ENCODE data around the gene TSPAN3.

The TSPAN3 gene

DNA sequence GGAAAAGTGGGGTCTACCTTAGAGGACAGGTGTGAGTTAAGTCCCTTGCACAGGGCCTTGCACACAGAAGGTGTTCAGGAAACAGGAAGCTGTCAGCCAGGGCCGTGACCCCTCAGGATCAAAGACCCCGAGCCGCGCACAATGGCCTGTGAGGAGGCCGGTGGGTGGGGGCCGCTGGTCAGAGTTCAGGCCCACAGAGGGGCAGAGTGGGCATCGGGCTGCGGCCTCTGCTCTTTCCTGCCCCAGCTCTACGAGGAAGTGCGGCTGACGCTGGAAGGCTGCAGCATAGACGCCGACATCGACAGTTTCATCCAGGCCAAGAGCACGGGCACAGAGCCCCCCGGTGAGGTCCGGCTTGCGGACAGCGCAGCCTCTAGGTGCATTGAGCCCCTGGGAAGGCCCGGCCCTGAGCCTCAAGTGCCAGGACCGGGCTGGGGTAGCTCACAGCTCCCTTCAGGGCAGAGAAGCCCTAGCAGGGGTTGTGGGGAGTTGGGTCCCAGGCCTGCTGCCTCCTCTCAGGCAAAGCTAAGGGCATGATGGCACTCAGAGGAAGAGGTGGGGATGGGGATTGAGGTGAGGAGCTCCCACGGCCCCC is 38.8 kb downstream of the TSPAN3 start:
- ATAC-seq (replicated peaks) (no peak), DNase-seq (no peak)
- Mint-ChIP-seq H3K4me3 (peak overlapping the region in 1 of 2 donors; percentile 40), H3K9me3 (no peaks in the 10 kb centered on the region), H3K27me3 (no peaks in the 10 kb centered on the region), H3K36me3 (ENCODE audit: insufficient read depth) (peaks cover 48% of the 10 kb centered on the region), H3K27ac (peak overlapping the region; percentile 28 to 65), H3K4me1 (ENCODE audit: low read depth in 2 of 2) (peaks cover 11 to 16% of the 10 kb centered on the region in 2 donors)

DNA sequence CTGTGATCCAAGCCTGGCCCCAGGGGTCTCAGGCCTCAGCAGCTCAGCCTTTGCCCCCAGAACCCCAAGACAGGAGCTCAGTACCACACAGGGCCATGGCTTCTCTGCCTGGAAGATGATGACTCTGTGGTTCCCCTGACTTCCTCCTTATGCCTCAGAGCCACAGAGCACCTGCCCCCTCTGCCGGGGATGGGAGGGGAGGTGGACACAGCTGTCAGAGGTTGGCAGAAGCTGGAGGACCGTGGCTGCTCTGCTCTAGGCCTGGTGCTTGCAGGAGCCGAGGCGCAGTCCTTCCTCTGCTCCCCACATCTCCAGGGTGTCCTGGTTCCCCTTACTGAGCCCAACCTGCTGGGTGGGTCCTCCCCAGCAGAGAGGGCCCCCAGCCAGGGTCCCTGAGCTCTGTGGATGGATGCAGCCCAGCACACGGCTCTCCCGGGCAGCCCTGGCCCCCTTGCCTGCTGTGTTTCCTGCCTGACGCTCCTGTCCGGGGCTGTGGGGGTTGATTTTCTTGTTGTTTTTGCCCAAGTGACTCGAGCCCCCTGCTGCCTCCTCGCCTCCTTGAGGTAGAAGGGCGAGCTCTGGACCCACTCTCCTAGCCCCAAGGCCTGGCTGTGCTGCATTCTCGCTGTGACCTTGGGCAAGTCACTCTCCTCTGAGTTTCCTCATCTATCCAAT is 39.4 kb downstream of the TSPAN3 start:
- peak overlapping the region in 1 of 2 donors; percentile 40 for H3K4me3 Mint-ChIP-seq
- peaks cover 44% of the 10 kb centered on the region for H3K36me3 Mint-ChIP-seq (ENCODE audit: insufficient read depth)
- DNase-seq (no peak), ATAC-seq (replicated peaks) (peak; percentile 68)
- H3K9me3 Mint-ChIP-seq = no peaks in the 10 kb centered on the region
- no peaks in the 10 kb centered on the region for H3K27me3 Mint-ChIP-seq
- H3K27ac Mint-ChIP-seq = peak overlapping the region; percentile 28 to 65
- peaks cover 11 to 19% of the 10 kb centered on the region in 2 donors for H3K4me1 Mint-ChIP-seq (ENCODE audit: low read depth in 2 of 2)

DNA sequence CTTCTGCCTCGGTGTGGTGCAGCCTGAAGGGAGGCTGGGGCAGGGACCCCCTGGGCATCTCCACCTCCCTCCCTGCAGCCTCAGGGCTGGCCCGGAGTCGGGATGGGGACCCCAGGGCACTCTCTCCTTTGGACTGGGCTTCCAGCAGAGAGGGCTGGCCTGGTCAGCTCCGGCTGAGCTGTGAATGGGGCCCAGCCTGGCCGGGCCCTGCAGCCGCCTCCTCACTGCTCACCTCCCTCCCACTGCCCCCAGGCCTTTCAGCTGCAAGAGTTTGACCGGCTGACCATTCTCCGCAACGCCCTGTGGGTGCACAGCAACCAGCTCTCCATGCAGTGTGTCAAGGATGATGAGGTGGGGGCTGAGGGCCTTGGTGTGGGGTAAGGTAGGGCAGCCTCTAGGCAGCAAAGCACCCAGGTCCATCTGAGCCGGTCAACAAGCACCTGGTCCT is 40.0 kb downstream of the TSPAN3 start:
- H3K36me3 Mint-ChIP-seq (ENCODE audit: insufficient read depth) = peaks cover 47% of the 10 kb centered on the region
- H3K27ac Mint-ChIP-seq = peak overlapping the region in 1 of 2 donors; percentile 65
- ATAC-seq (replicated peaks) = no peak
- no peak for DNase-seq
- no peaks in the 10 kb centered on the region for H3K27me3 Mint-ChIP-seq
- peaks cover 14 to 19% of the 10 kb centered on the region in 2 donors for H3K4me1 Mint-ChIP-seq (ENCODE audit: low read depth in 2 of 2)
- H3K4me3 Mint-ChIP-seq = no peak overlapping the region
- H3K9me3 Mint-ChIP-seq = no peaks in the 10 kb centered on the region

DNA sequence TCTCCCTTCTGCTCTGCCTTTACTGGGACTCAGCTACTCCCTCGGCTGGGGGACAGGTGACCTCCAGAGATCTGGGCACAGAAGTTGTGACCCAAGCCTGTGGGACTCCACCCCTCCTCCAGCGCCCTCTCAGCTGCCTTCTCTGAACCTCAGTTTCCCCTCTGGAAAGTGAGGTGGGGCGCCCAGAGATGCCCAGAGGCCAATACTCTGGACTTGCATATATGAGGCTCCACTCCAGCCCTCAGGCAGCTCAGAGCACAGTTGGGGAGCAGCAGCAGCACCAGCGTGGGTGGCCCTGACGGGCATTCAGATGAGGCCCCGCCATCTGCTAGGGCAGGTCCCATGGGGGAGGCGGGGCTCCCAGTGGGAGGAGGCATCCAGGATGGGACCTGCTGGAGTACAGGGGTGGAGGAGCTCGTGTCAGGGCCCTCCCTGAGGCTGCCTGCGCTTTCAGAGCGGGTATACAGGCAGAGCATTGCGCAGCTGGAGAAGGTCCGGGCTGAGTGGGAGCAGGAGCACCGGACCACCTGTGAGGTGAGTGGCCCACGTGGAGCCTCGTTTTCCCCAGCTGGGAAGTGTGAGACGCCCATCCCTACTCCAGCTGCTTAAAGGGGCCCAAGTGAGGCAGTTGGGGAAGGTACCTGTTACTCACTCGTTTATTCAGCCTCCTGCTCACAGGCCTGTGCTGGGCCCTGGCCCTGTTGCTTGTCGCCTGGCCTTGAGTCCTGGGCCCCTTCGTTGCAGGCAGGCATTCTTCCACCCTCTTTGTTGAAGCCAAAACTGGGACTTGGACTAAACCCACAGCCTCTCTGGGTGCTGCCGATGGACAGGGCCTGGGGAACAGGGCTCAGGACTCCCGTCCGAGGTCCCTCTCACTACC is 40.6 kb downstream of the TSPAN3 start:
- peaks cover 20% of the 10 kb centered on the region in 2 donors for H3K4me1 Mint-ChIP-seq (ENCODE audit: low read depth in 2 of 2)
- no peak for ATAC-seq (replicated peaks)
- H3K27ac Mint-ChIP-seq = peak overlapping the region; percentile 31 to 75
- no peaks in the 10 kb centered on the region for H3K9me3 Mint-ChIP-seq
- peaks cover 51% of the 10 kb centered on the region for H3K36me3 Mint-ChIP-seq (ENCODE audit: insufficient read depth)
- no peak overlapping the region for H3K4me3 Mint-ChIP-seq
- no peak for DNase-seq
- no peaks in the 10 kb centered on the region for H3K27me3 Mint-ChIP-seq

DNA sequence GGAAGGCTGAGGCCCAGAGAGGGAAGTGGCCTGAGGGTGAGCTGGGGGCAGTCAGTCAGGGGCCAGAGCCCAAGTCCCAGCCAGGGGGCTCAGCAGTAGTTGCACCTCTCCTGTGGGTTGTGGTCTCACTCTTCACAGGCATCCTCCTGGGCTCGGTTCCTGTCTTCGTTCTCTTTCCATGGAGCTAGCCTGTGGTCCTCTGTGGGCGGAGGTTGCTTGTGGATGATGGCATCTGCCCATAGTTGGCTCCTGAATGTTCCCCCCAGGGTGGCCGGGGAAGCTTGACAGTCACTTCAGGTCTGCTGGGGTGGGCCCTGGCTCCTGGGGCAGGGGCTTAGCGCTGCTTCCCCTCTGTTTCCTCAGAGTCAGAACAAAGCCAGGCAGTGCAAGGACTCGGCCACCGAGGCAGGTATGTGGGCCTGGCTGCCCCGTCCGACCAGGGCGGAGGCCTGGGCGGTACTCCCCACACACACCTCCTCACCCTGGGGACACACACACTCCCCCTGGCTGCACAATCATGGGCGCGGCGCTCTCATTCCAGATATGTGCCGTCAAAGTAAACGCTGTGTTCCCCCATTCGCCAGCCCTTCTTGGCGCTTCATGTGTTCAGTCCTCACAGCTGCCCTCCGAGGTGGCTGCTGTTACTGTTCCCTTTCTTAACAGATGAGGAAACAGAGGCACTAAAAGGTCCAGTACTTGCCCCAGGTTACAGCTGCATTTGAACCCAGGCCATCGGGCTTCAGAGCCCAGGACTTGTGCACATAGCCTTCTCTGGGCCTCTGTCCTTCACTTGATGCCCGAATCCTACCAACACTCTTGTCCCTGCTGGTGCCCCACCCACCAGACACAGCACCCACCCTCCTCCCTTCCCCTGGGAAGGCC is 41.5 kb downstream of the TSPAN3 start:
- H3K9me3 Mint-ChIP-seq = no peaks in the 10 kb centered on the region
- DNase-seq = no peak
- H3K27me3 Mint-ChIP-seq = no peaks in the 10 kb centered on the region
- ATAC-seq (replicated peaks) = no peak
- H3K4me3 Mint-ChIP-seq = no peak overlapping the region
- H3K36me3 Mint-ChIP-seq (ENCODE audit: insufficient read depth) = peaks cover 52% of the 10 kb centered on the region
- H3K4me1 Mint-ChIP-seq (ENCODE audit: low read depth in 2 of 2) = peaks cover 17 to 18% of the 10 kb centered on the region in 2 donors
- peak overlapping the region; percentile 31 to 75 for H3K27ac Mint-ChIP-seq

DNA sequence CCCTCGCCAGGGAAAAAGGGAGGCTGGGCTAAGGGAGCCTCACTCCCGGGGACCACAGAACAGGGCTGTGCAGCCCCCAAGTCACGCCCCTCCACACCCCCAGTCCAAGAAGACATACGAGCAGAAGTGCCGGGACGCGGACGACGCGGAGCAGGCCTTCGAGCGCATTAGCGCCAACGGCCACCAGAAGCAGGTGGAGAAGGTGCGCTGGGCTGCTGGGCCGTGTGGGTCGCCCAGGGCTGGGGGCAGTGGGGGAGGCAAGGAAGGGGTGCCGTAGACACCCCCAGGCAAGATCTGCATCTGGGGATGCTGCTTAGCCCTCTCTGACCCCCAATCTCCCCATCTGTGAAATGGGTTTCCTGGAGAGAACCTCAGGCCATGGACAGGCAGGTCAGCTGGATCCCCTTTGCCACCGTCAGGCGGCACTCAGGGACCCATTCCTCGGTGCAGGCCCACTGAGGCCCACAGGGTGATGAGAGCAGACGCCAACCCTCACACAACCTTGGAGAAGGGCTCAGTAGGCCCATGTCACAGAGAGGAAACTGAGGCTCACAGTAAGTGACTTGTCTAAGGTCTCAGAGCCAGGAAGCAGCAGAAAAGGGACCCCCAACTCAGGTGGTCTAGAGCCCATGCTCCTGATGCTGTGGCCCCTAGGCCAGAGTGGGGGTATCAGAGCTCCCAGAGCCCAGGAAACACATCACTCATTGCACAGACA is 42.3 kb downstream of the TSPAN3 start:
- peaks cover 22 to 23% of the 10 kb centered on the region in 2 donors for H3K4me1 Mint-ChIP-seq (ENCODE audit: low read depth in 2 of 2)
- no peak for ATAC-seq (replicated peaks)
- peaks cover 51% of the 10 kb centered on the region for H3K36me3 Mint-ChIP-seq (ENCODE audit: insufficient read depth)
- no peak overlapping the region for H3K4me3 Mint-ChIP-seq
- no peak for DNase-seq
- no peaks in the 10 kb centered on the region for H3K9me3 Mint-ChIP-seq
- no peaks in the 10 kb centered on the region for H3K27me3 Mint-ChIP-seq
- H3K27ac Mint-ChIP-seq = peak overlapping the region in 1 of 2 donors; percentile 68

DNA sequence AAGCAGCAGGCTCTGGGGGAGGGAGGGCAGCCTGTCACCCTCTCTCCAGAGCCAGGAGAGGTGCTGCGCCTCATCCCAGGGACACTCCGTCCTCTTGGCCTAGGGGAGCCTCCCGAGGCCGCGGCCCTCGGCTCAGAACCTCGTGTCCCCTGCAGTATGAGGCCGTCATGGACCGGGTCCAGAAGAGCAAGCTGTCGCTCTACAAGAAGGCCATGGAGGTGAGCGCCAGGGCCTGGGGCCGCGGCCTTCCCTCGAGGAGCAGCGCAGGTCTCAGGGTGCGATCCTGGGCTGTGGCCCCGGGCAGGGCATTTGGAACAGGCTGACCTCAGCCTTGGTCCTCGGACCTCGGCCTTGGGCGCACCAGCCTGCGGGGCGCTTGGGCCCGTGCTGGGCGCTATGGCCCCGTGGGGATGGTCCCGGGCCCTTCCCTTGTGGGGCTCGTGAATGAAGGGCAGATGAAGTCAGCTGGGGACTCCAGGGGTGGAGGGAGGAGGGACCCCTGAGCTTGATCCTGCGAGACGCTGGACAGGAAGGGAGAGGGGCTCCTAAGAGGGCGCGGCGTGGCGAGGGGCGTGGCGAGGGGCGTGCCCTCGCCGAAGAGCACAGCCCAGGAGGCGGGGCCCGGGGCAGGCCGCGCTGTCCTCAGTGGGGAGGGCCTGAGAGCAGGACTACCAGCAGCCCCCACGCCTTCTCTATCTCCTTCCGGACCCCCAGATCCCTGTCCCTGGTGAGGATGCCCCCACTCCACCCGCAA is 43.0 kb downstream of the TSPAN3 start:
- H3K27me3 Mint-ChIP-seq = no peaks in the 10 kb centered on the region
- no peak overlapping the region for H3K4me3 Mint-ChIP-seq
- peak overlapping the region in 1 of 2 donors; percentile 84 for H3K27ac Mint-ChIP-seq
- ATAC-seq (replicated peaks) (no peak), DNase-seq (no peak)
- no peaks in the 10 kb centered on the region for H3K9me3 Mint-ChIP-seq
- peaks cover 28 to 30% of the 10 kb centered on the region in 2 donors for H3K4me1 Mint-ChIP-seq (ENCODE audit: low read depth in 2 of 2)
- H3K36me3 Mint-ChIP-seq (ENCODE audit: insufficient read depth) = peaks cover 55% of the 10 kb centered on the region

DNA sequence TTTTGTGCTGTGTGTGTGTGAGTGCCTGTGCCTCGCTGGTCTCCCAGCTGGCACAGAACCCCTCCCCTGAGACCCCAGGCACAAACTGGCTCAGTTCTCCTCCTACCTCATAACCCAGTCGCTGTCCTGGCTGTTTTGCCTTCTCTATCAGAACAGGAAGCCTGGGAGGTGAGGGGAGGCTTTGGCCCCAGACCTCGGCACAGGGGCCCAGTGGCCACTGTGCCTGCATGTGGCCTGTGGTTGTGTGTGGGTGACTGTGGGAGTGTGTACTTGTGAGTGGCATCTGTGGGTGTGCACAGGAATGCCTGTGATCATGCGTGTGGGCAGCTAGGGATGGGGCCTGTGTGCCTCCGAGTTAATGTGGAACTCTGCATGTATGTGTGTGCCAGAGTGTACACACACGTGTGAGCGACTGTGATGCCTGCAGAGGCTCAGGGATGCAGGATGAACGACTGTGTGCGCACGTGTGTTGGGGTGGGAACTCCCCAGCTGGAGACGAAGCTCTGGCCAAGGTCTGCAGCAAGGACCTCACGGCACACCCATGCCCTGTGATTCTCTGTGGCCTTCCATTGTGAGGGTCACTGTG is 43.7 kb downstream of the TSPAN3 start:
- Mint-ChIP-seq H3K27ac (peak overlapping the region; percentile 69 to 84), H3K27me3 (no peaks in the 10 kb centered on the region), H3K36me3 (ENCODE audit: insufficient read depth) (peaks cover 57% of the 10 kb centered on the region), H3K4me1 (ENCODE audit: low read depth in 2 of 2) (peaks cover 35 to 36% of the 10 kb centered on the region in 2 donors), H3K9me3 (no peaks in the 10 kb centered on the region), H3K4me3 (no peak overlapping the region)
- ATAC-seq (replicated peaks) (no peak), DNase-seq (no peak)

DNA sequence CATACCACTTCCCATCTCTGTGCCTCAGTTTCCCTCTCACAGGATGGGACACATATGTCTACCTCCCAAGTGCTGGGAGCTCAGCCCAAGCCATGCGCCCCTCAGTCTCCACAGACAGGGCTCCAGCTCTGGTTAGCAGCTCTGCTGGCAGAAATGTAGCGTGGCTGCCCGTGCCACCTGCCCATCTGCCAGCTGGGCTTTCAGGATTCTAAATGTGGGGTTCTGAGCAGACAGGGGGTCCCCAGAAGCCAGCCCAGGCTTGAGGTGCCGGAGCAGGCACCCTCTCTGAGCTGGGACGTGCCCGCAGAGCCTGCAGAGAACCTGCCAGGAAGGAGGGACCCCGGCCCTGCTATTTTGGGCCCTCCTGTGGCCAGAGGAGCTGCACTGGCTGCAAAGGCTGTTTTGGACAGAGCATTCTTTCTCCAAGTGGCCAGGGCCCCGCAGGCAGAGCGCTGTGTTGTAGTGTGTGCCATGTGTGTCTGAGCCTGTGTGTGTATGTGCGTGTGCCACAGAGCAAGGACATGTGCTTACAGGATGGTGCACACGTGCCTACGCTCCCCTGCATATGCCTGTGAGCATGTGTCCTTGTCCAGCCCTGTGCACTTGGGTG is 44.3 kb downstream of the TSPAN3 start:
- no peaks in the 10 kb centered on the region for H3K27me3 Mint-ChIP-seq
- peaks cover 60% of the 10 kb centered on the region for H3K36me3 Mint-ChIP-seq (ENCODE audit: insufficient read depth)
- no peak for DNase-seq
- H3K27ac Mint-ChIP-seq = peak overlapping the region; percentile 69 to 91
- no peak overlapping the region for H3K4me3 Mint-ChIP-seq
- H3K4me1 Mint-ChIP-seq (ENCODE audit: low read depth in 2 of 2) = peaks cover 41 to 42% of the 10 kb centered on the region in 2 donors
- no peak for ATAC-seq (replicated peaks)
- H3K9me3 Mint-ChIP-seq = no peaks in the 10 kb centered on the region

DNA sequence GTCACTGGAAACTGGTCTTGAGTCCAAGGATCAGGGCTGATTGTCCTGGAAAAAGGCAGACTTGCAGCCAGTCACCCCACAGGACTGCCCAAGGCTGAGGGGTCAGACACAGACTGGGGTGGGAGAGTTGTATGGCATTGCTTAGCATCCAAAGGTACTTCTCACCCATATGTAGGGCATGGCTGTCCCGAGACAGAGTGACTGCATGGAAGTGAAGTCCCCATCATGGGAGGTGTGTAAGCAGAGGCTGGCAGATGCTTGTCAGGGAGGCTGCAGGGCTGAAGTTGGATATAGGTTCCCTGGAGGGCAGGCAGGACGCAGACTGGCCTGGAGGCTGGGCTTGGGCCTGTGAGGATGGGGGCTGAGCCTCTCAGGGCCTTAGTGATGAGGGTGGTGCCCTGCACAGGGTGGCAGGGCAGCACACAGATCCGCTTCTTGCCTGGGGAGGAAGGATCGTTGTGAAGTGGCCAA is 44.9 kb downstream of the TSPAN3 start:
- peaks cover 47 to 48% of the 10 kb centered on the region in 2 donors for H3K4me1 Mint-ChIP-seq (ENCODE audit: low read depth in 2 of 2)

More for the DNA sequence above, 44.9 kb downstream of the TSPAN3 start:
- H3K36me3 Mint-ChIP-seq (ENCODE audit: insufficient read depth) = peaks cover 65% of the 10 kb centered on the region
- peak overlapping the region; percentile 82 to 91 for H3K27ac Mint-ChIP-seq
- DNase-seq (no peak), ATAC-seq (replicated peaks) (no peak)
- H3K9me3 Mint-ChIP-seq = no peaks in the 10 kb centered on the region
- no peak overlapping the region for H3K4me3 Mint-ChIP-seq
- no peaks in the 10 kb centered on the region for H3K27me3 Mint-ChIP-seq

Measured in effector memory CD8-positive, alpha-beta T cell (primary cell).